Cardiac muscle cell (in vitro differentiated cells and primary cell): ENCODE results near the gene PCDHGB1. TPM values are rescaled to one million over a fixed set of nuclear protein-coding genes. Genes with fewer than 3 reads are reported as not detected.
"Not testable (repeated sequence)": the region's sequence is repeated elsewhere in the genome, so short reads cannot be mapped to it uniquely, and the experiment has no call there.

Source experiments
- DNase-seq, 2 donors: peaks; one replicate each; pipeline versions ENCODE4 v3.0.0 to v3.0.0-alpha.2; 2010 to 2017; ENCODE audit warnings: low read depth in 1 of 2, low spot score in 1 of 2
- H3K27ac ChIP-seq: fragments of 200-600 bp; sonication (generic); 2 replicates; pipeline ENCODE4 v1.5.1; 2016
- H3K27me3 ChIP-seq: fragments of 200-600 bp; sonication (generic); 2 replicates; pipeline ENCODE4 v1.6.0; 2016; ENCODE audit warnings: control low read depth
- H3K36me3 ChIP-seq: fragments of 200-600 bp; sonication (generic); 2 replicates; pipeline ENCODE4 v1.5.1; 2016; ENCODE audit warnings: control low read depth
- H3K4me1 ChIP-seq: fragments of 200-600 bp; sonication (generic); 2 replicates; pipeline ENCODE4 v1.8.1; 2017; ENCODE audit warnings: low read depth, mild to moderate bottlenecking, mixed run types
- H3K4me3 ChIP-seq: fragments of 200-600 bp; sonication (generic); 2 replicates; pipeline ENCODE4 v1.5.1; 2016; ENCODE audit warnings: mild to moderate bottlenecking
- H3K9me3 ChIP-seq: fragments of 200-600 bp; sonication (generic); 2 replicates; pipeline ENCODE4 v1.5.1; 2017; ENCODE audit warnings: low read depth, mild to moderate bottlenecking, control low read depth
- CTCF ChIP-seq: IDR thresholded peaks from 2 replicates; pipeline ENCODE4 v1.5.1; 2012; ENCODE audit warnings: low read depth, mild to moderate bottlenecking, low read length
- polyA plus RNA-seq: library from polyadenylated mRNA; unstranded; fragments of >200 nt; fragmentation: Nextera tagmentation; extraction: Ambion mirVana; gene quantifications from 2 replicates; pipeline ENCODE4 v1.2.1, GENCODE V29; 2016
- total RNA-seq: library from RNA; depleted of rRNA; stranded (reverse); fragments of >200 nt; gene quantifications from 2 replicates; pipeline ENCODE4 v1.2.3, GENCODE V29; 2016

PCDHGB1 gene
- total and polyA plus RNA-seq, 2 experiments from 2014 or later, result 0.32 to 3.7 TPM

GRCh38 chr5:141330299-141331080 lies 19.4 kb upstream of the PCDHGB1 start, which contains the start of gene PCDHGA1:
PCDHGA1 (plus strand) TSS chr5:141330514.
- Histone ChIP-seq H3K4me1 (no peaks in the 10 kb centered on the region), H3K36me3 (no peaks in the 10 kb centered on the region), H3K27ac (no peak within 1 kb of the TSS), H3K4me3 (no peak within 1 kb of the TSS), H3K9me3 (no peaks in the 10 kb centered on the region), H3K27me3 (no peaks in the 10 kb centered on the region)
- DNase-seq, result peak in 1 of 2 donors; percentile 67
- TF ChIP-seq CTCF, result peak; percentile 66

GRCh38 chr5:141332571-141332970 lies 17.3 kb upstream of the PCDHGB1 start:
- H3K4me3 ChIP-seq, H3K27me3 ChIP-seq, H3K9me3 ChIP-seq, H3K4me1 ChIP-seq, DNase-seq, H3K36me3 ChIP-seq, H3K27ac ChIP-seq: not testable (repeated sequence)

- peak; percentile 55 for TF ChIP-seq CTCF
- Histone ChIP-seq H3K27ac (no peak within 1 kb of the TSS), H3K4me1 (no peaks in the 10 kb centered on the region), H3K4me3 (no peak within 1 kb of the TSS), H3K36me3 (no peaks in the 10 kb centered on the region), H3K27me3 (no peaks in the 10 kb centered on the region), H3K9me3 (no peaks in the 10 kb centered on the region)
- DNase-seq, result peak in 1 of 2 donors; percentile 66
Observed at GRCh38 chr5:141338538-141339306, 11.2 kb upstream of the PCDHGB1 start, which contains the start of gene PCDHGA2. PCDHGA2 (plus strand) TSS chr5:141338760.

- not testable (repeated sequence) for H3K27me3 ChIP-seq, H3K9me3 ChIP-seq, H3K27ac ChIP-seq, H3K36me3 ChIP-seq, DNase-seq, H3K4me1 ChIP-seq, H3K4me3 ChIP-seq
Observed at GRCh38 chr5:141340781-141341354, 9.0 kb upstream of the PCDHGB1 start.

- Histone ChIP-seq H3K36me3 (no peaks in the 10 kb centered on the region), H3K4me3 (no peak overlapping the region), H3K27me3 (no peaks in the 10 kb centered on the region), H3K27ac (peak overlapping the region; percentile 60), H3K4me1 (no peaks in the 10 kb centered on the region), H3K9me3 (no peaks in the 10 kb centered on the region)
- DNase-seq, result peak in 1 of 2 donors; percentile 20
- TF ChIP-seq CTCF, result no peak
Observed at GRCh38 chr5:141342773-141343172, 7.1 kb upstream of the PCDHGB1 start.

- DNase-seq, result peak in 1 of 2 donors; percentile 63
Observed at GRCh38 chr5:141343242-141343952, 6.5 kb upstream of the PCDHGB1 start, which contains the start of gene PCDHGA3. PCDHGA3 (plus strand) TSS chr5:141343829; CDS start chr5:141344034, 205 bp downstream.

More at GRCh38 chr5:141343242-141343952, 6.5 kb upstream of the PCDHGB1 start, which contains the start of gene PCDHGA3:
- Histone ChIP-seq H3K27me3 (no peaks in the 10 kb centered on the region), H3K27ac (peak within 1 kb of the TSS; percentile 60), H3K9me3 (no peaks in the 10 kb centered on the region), H3K36me3 (no peaks in the 10 kb centered on the region), H3K4me3 (no peak within 1 kb of the TSS), H3K4me1 (no peaks in the 10 kb centered on the region)
- TF ChIP-seq CTCF, result peak; percentile 42
